Activated CD4-positive, CD25-positive, alpha-beta regulatory T cell treated with anti-CD3 and anti-CD28 coated beads, Interleukin-2, amount 50 U/mL, for 72 hours (primary cell): ENCODE data around the gene ELAVL2.
"Not testable (repeated sequence)": the region's sequence is repeated elsewhere in the genome, so short reads cannot be mapped to it uniquely, and the experiment has no call there.

Experiments
- DNase-seq: peaks from one replicate; pipeline ENCODE4 v3.0.0; 2021

Gene ELAVL2

GRCh38 chr9:23769307-23769935 lies 56.6 kb downstream of the ELAVL2 start:
- DNase-seq = no peak

- no peak for DNase-seq
These were observed 57.2 kb downstream of the ELAVL2 start for GRCh38 chr9:23768861-23769260.

DNA sequence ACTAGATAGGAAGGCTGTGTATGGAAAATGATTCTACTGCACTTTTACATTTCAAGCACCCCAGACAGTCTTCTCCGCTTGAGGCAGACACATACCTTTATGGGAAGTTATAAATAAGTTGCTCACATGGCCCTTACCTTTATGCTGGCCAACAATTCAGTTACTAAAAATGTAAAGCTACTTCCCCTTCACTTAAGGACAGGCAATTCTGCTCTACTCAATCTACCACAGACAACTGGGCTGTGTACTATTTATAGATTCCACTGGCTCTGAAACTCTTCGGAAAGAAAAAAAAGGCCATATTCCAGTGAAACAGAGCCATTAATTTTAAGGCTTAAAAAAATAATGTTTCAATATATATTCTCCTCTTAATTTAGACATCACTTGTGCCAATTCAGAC lies 59.4 kb downstream of the ELAVL2 start:
- DNase-seq = no peak

DNA sequence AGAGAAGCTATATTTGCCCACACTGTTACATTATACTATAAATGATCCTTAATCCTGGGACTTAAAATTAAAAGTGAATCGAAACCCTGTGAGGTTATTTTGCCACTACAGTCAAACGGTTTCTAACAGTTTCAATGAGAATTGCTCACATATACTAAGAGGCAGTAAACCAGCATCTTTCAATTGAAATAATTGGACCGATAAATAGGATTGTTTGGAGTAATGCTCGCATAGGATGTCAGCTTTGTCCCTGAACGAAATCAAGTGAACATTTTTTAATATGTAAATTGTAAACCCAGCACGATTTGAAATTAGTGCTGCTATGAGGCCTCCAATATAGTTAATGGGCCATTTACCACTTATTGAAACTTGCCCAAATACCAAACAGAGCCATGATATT lies 60.5 kb downstream of the ELAVL2 start:
- DNase-seq = no peak

GRCh38 chr9:23764219-23764618 lies 61.8 kb downstream of the ELAVL2 start:
- DNase-seq = no peak

GRCh38 chr9:23754551-23754950 lies 71.5 kb downstream of the ELAVL2 start:
- no peak for DNase-seq

- no peak for DNase-seq
These were observed 73.2 kb downstream of the ELAVL2 start for GRCh38 chr9:23752859-23753258.

- no peak for DNase-seq
These were observed 74.4 kb downstream of the ELAVL2 start for GRCh38 chr9:23751633-23752032.

- no peak for DNase-seq
These were observed 75.2 kb downstream of the ELAVL2 start for GRCh38 chr9:23750808-23751207.

DNA sequence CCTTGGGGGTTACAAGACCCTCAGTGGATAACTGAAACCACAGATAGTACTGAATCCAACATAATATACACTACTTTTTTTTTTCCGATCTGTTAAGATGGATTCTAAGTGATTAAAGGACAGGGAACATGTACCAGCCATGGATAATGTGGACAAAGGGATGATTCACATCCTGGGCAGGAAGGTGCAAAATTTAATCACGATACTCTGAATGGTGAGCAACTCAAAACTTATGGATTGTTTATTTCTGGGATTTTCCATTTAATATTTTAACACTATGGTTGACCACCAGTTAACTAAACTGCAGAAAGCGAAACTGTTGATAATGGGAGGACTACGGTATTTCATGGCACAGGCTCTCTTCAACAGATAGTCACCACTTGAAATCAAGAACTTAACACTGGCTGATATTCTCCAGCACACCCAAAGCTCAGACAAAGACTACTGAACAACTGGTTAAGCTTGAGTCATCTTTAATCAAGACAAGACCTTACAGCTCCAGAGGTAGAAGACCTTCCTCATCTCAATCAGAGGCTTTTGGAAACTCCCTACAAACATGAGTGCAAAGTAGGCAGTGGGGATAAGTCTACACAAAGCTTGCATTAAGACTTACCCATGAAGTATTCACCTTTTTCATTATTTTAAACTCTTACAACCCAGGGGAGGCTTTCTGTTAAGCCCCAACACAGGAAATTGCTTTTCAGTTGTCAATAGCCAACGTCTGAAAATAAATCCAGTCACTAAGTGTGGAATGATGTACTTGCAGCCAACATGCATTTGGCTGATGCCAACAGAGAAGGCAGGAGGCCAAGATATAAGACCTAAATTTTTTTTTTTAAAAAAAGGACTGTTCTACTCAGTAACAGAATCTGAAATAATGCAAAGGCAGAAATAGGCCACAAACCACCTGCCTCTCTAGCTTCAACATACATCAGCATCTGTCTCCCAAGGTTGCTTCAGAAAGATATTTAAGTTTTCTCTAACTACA lies 78.7 kb downstream of the ELAVL2 start:
- DNase-seq = no peak

GRCh38 chr9:23746317-23746716 lies 79.7 kb downstream of the ELAVL2 start:
- no peak for DNase-seq

DNA sequence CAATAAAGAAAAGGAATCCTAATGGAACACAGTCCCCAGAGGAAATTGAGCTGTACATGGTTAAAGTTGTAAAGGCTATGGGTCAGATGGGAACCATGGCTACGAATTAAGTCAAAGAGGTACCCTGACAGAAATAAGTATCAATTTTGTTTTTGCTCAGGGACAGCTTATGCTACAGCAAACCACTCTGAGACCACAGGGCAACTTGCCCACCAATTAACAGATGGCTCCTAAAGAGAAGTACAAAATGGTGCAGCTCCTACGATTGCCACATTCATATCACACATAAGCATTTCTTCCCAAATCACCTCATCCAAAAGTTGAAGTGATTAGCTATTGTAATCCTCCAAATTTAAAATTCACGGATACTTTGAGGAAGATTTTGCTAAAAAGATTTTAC lies 83.0 kb downstream of the ELAVL2 start:
- DNase-seq = no peak

- no peak for DNase-seq
These were observed 84.7 kb downstream of the ELAVL2 start for GRCh38 chr9:23741351-23741750.

- no peak for DNase-seq
These were observed 85.5 kb downstream of the ELAVL2 start for GRCh38 chr9:23740531-23740930.

GRCh38 chr9:23739753-23740152 lies 86.3 kb downstream of the ELAVL2 start:
- DNase-seq = no peak

DNA sequence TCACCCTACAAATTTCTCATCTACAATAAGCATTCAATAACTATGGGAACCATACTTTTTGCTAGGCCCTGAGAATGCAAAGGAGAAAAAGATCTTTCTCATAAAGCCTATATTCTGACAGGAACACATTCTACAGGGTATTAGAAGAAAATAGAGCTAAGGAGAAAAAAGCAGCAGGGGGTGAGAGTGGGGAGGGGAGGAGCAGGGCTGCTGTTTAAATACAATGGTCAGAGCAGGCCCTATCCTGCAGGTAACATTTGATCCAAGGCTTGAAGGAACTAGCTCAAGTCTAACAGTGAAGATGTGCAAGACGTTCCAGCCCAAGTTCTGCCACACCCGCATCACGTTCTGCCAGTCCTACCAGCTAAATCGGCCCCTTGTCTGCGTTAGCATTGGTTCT lies 89.7 kb downstream of the ELAVL2 start:
- no peak for DNase-seq

GRCh38 chr9:23733495-23734078 lies 92.5 kb downstream of the ELAVL2 start:
- no peak for DNase-seq

DNA sequence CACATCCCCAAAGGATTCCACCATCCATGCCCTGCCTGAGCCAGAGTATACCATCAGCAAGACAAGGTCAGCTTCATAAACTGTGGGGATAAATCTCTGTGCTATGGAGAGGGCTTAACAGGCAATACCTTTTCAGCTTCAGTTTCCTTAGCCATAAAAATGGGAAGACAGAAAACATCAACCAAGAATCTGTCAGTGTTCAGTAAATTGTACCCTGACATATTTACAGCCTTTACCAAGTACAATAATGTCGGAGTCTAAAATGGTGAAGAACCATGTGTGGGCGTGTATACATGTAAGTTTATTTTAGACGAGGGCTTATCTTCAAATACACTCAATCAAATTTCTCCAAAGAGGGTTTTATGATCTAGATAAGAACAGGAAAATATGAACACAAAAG lies 94.7 kb downstream of the ELAVL2 start:
- no peak for DNase-seq

DNA sequence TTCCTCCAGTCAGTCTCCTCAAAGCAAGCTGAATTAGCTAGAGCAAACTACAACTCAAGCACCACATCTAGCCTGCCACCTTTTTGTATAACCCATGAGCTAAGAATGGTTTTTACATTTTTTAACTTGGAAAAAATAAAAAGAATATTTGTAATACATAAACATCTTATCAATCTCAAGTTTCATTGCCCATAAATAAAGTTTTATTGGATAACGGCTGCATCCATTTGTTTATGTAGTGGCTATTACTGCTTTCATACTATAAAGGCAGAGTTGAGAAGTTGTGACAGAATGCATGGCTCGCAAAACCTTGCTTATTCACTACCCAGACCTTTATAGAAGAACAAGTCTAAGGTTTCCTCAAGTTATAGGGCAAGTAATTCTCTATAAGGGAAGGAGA lies 95.7 kb downstream of the ELAVL2 start:
- DNase-seq = no peak

DNA sequence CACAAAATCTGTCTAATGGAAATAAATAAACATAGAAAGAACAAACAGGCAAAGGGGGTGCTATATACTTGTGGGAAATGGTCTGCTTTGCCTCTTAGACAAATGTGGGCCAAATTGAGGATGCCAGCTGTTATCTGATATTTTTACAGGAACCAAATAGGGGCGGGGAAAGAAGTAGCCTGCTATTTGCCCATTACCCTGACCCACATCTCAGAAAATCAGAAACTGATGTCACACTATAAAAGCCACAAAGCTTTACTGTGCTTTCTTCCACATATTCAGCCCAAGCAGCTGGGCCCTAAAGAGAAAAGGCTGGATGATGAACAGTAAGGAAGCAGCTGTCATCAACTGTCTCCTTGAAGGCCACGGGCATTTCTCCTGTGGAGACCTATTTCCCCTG lies 97.3 kb downstream of the ELAVL2 start:
- no peak for DNase-seq

DNA sequence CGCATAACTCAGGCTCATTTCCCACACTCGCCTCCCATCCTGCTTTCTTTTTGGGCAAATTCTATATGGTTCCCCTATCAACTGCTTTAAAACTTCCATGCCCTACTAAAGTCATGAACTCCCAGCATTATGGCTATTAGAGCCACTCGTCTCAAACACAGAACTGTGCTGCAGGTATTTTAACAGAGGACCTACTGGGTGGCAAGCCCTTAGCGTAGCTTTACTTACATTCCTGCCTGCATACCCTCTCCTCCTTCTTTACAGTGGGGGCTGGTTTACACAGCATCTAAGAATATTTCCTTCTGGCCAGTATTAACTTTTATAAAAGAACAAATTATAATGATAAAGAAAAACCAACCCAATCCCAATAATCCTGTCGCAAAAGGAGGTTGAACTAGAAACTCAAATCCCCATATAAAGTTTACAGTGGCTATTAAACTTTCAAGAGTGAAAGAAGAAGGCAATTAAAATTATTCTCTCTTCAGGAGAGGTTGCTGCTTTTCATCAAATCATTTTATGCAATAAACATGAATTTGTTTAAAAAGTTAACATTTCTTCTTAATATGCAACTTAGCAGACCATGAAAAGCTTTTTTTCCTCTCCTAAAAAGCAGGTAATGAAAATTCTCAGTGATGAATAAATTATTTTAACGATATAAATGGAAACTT lies 100.6 kb downstream of the ELAVL2 start:
- no peak for DNase-seq

DNA sequence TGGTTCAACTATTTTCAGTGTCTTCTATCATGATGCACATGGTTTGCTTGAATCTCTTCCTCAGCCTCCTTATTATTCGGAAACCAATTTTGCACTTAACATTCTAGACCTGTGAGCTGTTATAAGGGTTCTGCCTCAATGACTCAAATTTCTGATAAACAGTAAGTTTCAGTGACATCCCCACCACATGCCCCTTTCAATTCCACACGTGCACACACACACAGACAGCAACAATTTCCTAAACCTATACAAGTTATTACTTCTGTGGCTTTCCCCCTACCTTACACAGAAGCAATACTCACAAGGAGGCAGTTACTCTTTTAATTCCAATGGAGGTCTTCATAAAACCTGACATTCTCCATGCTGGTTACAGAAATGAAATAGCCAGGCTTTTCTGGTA lies 102.4 kb downstream of the ELAVL2 start:
- no peak for DNase-seq

DNA sequence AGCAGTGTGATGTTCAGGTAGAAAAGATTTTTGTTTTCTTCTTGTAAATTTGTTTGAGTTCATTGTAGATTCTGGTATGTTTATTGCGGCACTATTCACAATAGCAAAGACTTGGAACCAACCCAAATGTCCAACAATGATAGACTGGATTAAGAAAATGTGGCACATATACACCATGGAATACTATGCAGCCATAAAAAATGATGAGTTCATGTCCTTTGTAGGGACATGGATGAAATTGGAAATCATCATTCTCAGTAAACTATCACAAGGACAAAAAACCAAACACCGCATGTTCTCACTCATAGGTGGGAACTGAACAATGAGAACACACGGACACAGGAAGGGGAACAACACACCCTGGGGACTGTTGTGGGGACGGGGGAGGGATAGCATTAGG lies 103.0 kb downstream of the ELAVL2 start:
- not testable (repeated sequence) for DNase-seq
